ENCODE results near the gene CPA4. TPM values are rescaled to one million over a fixed set of nuclear protein-coding genes. Genes with fewer than 3 reads are reported as not detected.
"Not testable (repeated sequence)": the region's sequence is repeated elsewhere in the genome, so short reads cannot be mapped to it uniquely, and the experiment has no call there.

The CPA4 gene
- total RNA-seq, 1 donor from 2014 or later = 27.7 TPM

DNA sequence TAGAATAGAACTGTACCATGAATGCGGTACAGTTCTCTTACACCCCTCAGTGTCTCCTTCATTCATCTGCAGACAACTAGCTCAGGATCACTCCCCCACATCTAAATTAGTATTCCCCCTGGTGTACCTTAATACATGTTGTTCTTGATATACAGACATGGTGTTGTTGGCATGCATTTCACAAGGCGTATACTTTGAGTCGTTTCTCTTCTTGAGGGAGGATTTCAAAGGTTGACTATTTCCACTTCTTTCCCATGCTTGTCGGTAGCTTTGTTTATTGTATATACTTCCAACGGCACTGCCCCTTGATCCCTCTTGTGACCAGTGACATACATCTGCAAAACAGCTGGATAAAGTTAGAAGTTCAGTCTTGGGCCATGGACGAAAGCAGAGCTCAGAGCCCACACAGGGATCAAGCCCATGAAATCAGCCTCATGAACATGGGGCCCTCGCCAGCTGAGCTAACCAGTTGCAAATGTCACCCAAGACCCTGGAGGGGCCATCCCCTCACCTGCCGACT, 8.6 kb downstream of the CPA4 start:
- DNase-seq (ENCODE audit: extremely low read depth, low read depth, low spot score) = no peak

DNA sequence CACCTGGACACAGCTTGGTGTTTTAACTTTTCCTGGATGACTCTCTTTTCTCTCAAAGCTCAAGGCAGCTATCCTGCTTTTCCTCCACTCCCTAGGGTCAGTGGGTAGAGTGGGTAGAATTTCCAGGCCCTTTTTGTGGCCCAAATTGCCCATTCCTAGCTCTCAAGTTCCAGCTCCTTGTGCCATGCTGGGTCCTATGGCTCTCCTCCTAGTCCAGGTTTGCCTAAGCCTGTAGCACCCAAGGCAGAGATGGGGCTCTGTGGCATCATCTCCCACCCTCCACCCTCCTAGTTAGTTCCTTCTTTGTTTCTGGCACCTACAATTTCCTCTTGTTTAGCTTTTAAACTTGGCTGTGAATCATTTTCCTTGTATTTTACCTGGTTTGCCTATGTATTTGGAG, 9.7 kb downstream of the CPA4 start:
- no peak for DNase-seq (ENCODE audit: extremely low read depth, low read depth, low spot score)

DNA sequence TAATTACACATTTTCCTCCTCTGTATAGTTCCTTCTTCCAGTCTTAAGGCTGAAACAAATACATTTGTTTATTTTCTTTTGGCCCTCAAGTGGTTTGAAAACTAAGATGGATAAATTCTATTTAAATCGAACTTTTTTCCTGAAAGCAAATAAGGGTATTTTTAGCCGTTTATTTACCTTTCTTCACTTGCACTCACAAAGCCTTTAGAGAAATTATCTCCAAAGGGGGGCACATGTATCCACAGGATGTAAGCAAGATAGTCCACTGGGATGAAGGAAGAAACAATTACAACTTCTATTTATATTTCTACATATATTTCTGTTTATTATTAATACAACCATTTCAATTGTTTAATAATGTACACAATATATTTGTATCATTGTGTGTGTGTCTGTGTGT, 10.2 kb downstream of the CPA4 start:
- no peak for DNase-seq (ENCODE audit: extremely low read depth, low read depth, low spot score)

DNA sequence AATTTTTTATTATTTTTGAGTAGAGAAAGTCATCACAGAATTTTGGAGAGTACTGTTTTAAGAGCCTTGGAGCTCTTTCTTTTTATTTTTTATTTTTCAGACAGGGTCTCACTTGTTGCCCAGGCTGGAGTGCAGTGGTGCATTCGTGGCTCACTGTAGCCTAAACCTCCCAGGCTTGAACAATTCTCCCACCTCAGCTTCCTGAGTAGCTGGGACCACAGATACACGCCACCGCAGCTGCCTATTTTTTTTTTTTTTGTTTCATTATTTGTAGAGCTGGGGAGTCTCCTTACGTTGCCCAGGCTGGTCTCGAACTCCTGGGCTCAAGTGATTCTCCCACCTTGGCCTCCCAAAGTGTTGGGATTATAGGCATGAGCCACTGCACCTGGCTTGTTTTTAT, 10.6 kb downstream of the CPA4 start:
- no peak for DNase-seq (ENCODE audit: extremely low read depth, low read depth, low spot score)

DNA sequence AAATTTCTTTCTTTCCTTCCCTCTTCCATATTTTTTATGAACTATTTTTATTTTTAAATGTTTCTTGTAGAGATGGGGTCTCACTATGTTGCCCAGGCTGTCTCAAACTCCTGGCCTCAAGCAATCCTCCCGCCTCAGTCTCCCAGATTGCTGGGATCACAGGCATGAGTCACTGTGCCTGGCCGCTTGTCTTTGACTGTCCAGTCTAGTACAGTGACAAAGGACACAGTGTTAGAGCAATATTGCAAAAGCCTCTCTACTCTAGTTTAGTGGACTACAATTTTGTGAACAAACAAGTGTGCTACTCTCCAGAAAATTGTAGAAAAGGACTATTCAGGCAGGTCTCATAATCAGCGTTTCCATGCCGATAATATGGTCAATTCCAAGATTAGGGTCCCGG, 11.0 kb downstream of the CPA4 start:
- DNase-seq (ENCODE audit: extremely low read depth, low read depth, low spot score) = no peak

DNA sequence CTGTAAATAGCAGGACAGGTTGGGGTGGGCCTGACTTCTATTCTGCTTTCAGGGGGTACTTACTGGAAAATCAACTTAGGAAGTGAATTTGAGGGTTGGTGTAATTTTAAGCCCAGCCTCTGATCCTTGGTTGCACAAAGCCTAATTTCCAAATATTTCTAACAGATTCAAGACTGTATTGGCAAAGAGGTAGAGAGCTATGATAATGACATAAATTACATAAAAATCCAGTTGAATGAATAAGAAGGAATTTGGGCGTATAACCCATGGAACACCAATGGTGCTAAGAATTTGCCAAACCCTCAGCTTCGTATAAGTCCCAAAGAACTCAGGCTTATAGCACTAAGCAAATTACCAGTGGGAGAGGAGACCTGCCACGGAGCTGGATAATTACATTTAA, 11.9 kb downstream of the CPA4 start:
- no peak for DNase-seq (ENCODE audit: extremely low read depth, low read depth, low spot score)

DNA sequence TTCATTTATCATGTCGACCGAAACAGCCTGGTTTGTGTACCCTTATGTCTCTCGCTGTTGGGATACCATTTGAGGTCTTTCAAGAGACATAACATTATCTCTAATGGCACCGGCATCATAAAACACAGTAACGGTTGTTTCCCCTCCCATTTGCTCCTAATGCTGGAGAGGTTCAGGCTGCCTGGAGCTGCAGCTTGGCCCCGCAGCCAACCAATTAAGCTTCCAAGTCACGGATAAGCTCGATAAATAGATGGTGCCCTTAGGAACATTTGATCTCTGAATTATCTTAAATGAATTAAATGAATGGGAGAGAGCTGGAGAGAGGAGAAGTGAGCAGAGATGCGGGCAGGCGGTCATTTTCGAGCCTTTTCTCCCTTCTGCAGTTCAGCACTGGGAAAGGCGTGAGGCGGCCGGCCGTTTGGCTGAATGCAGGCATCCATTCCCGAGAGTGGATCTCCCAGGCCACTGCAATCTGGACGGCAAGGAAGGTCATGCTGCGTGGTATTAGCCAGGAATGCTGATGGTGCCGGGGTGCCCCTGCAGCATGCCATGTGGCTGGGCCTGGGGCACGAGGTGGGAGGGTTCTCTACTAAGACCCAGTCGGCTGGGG, 12.6 kb downstream of the CPA4 start:
- DNase-seq (ENCODE audit: extremely low read depth, low read depth, low spot score) = no peak

DNA sequence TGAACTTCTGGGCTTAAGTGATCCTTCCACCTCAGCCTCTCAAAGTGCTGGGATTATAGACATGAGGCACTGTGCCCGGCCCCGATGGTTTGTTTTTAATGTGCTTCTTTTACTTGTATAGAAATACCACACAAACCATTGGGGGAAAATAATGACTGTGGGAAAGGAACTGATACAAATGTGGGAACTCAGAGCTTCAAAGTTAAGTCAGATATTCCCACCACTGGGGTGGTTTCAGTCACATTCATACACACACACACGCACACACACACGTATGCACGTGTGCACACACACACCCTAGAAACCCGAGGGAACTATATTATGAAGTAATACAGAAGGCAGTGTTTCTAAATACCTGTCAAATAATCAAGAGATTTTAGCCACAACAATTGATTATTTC, 17.0 kb downstream of the CPA4 start:
- DNase-seq (ENCODE audit: extremely low read depth, low read depth, low spot score) = no peak

DNA sequence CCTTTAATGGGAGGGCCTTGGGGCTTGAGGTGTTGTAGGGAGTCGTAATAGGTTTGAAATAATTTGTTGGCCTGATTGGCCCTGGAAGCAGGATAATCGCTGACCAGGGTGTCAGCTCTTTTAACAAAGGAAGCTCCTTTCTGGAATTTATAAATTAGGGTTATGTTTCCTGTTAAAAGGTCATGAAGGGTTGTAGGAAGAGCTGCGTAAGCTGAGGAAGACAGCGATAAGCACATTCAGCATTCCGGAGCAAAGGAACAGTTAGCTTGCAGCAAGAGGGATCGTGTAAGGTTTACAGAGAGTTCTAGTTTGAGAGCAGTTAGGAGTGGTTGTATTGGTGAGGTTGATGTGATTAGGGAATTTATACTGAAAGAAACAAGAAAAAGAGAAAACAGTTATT, 21.3 kb downstream of the CPA4 start:
- DNase-seq (ENCODE audit: extremely low read depth, low read depth, low spot score) = no peak

DNA sequence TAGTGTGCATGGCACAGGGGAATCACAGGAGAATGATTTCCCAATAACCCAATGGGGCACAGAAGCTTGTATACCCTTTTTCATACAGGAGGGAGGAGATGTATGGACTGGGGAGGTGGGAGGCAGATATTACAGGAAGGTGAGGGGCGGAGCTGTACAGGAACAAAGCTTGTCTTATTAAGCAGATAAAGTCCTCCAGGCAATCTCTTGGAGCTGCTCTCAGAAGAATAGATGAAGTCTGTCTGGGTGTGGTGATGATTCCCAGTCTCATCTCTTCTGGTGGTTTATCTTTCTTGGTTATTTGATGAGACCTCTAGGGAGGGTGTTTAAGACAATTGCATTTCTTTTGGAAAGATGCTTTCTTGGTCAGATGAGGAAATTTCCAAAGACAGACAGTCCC, 26.6 kb downstream of the CPA4 start:
- no peak for DNase-seq (ENCODE audit: extremely low read depth, low read depth, low spot score)

DNA sequence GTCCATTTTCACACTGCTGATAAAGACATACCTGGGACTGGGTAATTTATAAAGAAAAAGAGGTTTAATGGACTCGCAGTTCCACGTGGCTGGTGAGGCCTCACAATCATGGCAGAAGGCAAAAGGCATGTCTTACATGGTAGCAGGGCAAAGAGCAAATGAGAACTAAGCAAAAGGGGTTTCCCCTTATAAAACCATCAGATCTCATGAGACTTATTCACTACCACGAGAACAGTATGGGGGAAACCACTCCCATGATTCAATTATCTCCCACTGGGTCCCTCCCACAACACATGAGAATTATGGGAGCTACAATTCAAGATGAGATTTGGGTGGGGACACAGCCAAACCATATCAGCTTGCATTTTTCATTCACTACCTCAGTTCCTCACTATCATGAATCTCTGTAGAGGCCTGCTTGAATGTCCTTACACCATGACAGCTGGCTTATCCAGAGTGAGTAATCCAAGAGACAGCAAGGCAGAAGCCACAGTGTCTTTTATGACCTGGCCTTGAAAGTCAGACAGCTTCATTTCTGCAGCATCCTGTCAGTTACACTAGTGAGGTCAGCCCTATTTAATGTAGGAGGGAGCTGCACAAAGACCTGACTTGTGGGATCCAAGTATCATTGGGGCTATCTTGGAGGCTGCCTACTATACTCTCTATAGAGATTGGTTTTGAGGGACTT, 28.7 kb downstream of the CPA4 start:
- not testable (repeated sequence) for DNase-seq (ENCODE audit: extremely low read depth, low read depth, low spot score)

DNA sequence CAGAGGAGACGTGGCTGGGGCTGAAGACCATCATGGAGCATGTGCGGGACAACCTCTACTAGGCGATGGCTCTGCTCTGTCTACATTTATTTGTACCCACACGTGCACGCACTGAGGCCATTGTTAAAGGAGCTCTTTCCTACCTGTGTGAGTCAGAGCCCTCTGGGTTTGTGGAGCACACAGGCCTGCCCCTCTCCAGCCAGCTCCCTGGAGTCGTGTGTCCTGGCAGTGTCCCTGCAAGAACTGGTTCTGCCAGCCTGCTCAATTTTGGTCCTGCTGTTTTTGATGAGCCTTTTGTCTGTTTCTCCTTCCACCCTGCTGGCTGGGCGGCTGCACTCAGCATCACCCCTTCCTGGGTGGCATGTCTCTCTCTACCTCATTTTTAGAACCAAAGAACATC, 29.7 kb downstream of the CPA4 start:
- no peak for DNase-seq (ENCODE audit: extremely low read depth, low read depth, low spot score)

DNA sequence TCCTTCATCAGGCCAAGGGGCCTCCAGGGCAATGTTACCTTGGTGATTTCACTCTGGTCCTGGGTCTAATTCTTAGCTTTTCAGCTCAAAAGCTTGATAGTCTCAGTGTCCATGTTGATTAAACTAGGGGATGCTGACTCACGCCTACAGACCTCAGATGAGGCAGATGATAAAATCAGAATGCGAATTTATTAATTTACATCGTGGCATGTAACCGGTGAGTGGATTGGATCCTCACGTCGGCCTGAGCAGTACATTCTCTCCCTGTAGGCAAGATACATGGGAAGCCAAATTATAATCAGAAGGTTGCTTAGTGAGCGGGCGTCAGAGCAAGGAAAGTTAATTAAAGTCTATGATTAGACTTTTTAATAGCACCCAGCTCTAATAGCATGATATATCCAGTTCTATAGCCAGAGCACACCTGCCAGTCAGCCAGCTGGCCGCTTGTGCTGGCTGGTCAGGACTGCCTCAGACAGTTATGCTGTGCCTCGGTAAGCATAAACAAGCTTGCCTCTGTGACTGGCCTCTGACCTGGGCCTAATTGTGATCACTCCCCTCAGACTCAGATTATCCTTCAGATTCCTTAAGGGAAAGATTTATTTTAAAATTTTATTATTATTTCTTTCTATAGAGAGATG, 31.5 kb downstream of the CPA4 start:
- no peak for DNase-seq (ENCODE audit: extremely low read depth, low read depth, low spot score)

DNA sequence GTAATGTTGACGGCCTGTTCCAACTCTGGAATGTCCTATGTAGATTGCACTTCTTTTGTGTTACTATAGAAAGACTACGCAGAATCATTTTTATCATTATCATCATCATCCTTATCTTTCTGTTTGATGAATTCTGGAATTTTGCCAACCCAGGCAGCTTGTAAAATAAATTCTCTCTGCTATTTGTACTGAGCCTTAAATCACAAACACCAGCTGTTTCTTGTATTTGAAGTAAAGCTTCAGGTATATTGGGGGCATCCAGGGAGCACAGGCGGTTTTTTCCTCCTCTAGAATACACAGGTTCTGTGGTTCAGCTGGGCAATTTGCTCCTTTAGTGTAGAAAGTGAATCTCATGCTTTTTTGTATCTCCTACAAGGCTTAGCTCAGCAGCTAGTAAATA, 36.7 kb downstream of the CPA4 start:
- no peak for DNase-seq (ENCODE audit: extremely low read depth, low read depth, low spot score)

DNA sequence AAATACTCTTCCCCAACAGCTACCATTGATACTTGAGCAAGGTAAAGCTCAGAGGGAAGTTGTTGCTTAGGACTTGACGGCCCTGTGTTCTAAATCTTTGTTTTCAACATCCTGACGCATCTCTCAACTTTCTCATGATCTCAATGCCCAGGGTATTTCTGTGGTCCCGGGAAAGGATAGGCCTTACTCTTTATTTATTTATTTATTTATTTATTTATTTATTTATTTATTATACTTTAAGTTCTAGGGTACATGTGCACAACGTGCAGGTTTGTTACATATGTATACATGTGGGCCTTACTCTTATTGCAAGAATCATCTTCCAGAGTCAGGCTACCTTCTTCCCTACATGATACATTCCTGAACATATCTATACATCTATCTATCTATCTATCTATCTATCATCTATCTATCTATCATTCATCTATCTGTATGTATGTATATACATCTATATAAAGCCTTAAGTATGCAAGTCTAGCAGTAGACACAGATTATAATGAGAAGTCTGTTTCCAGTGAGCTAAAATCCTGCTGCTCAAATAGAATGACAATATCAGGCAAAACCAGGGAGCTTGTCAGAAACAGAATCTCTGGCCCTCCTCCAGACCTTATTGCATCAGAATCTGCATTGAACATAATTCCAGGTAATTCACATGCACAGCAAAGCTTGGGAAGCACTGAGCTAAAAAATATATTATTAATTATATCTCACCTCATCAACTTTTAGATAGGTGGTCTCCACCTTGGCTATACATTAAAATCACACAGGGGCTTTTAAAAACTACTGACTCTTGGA, 39.5 kb downstream of the CPA4 start:
- DNase-seq (ENCODE audit: extremely low read depth, low read depth, low spot score) = no peak

DNA sequence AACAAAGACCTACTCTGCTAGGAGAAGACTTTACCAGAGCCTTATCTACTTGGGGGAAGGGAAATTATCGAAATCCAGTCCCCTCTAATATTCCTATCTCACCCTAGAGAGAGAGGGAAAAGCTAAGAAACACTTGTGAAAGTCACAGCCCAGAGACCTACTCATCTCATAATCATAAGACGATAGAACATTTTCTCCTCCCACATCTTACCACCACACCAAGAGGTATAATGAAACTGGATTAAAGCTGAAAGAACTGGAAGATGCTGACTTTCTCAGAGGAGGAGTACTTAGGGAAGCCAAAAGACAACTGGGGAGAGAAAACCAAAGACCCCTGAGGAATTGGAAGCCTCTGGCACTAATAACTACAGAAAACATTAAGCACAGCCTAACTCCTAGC, 40.9 kb downstream of the CPA4 start:
- DNase-seq (ENCODE audit: extremely low read depth, low read depth, low spot score) = no peak

DNA sequence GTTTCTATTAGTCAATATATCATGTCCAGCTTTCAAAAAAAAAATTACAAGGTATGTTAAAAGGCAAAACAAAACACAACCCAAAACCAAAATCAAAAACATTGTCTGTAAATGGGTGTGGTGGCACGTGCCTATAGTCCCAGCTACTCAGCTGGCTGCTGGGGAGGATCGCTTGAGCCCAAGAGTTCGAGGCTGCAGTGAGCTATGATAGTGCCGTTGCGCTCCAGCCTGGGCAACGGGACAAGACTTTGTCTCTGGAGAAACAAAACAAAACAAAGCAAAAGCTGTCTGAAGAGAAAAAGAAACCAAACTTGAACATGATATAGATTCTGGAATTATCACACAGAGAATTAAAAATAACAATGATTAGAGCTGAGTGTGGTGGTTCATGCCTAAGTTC, 41.3 kb downstream of the CPA4 start:
- DNase-seq (ENCODE audit: extremely low read depth, low read depth, low spot score) = no peak

DNA sequence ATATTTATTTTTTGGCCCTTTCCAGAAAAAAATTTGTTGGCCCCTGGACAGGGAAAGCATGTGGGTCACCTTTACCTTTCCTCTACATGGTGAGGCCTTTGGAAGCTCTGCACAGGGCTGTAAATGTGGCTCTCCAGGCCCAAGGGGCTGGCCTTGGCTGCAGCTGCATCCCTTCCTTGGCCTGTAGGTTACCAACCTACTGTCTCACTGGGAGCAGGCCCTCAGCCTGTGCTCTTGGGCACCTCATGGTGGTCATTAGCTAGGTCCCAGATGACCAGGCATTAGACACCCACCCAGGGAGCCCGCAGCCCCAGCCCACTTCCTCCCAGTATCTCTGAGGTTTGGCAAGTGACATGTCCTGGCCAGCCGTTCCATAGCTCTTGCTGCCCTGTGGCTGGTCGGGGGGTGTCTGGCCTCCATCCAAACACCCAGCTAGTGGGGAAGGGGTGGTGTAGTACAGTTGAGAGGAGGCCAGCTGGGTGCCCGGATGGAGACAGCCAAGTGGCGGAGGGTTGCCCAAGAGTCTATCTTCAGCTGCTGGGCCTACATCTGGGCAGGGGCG, 44.5 kb downstream of the CPA4 start:
- no peak for DNase-seq (ENCODE audit: extremely low read depth, low read depth, low spot score)

DNA sequence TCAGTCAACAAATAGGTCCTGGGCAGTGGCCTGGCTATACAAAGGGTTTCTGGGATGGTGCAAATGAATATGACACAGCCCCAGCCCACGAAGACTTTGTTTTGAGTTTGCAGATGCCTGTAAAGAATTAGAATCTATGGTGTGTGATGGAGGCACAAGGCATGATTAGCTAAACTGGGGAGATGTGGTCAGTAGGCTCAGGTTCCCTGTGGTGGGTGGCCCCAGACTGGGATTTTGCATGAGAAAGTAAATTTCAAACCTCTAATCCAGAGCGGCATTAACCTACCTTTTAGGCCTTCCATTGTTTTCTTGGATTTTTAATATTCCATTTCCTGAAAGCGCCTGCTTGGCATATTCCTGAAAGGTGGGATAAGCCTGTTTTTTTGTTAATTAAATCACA, 45.3 kb downstream of the CPA4 start:
- DNase-seq (ENCODE audit: extremely low read depth, low read depth, low spot score) = no peak

DNA sequence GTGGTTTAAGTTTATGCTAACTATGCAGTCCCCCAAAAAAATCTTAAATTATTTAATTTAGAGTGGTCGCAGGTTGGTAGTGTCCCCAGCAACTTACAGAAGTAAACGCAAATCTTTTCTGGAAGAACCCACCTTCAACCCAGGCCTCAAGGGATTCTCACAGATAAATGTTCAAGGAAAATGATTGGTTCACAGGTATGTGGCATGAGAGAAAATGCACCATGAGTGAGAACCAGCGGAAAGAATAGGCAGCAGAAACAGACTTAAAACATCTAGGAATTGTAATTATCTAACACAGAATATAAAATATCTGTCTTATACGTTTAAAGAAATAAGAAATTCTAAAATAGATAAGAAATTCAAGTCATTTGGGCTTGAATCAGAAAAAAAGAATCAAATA, 48.9 kb downstream of the CPA4 start:
- DNase-seq (ENCODE audit: extremely low read depth, low read depth, low spot score) = no peak

DNA sequence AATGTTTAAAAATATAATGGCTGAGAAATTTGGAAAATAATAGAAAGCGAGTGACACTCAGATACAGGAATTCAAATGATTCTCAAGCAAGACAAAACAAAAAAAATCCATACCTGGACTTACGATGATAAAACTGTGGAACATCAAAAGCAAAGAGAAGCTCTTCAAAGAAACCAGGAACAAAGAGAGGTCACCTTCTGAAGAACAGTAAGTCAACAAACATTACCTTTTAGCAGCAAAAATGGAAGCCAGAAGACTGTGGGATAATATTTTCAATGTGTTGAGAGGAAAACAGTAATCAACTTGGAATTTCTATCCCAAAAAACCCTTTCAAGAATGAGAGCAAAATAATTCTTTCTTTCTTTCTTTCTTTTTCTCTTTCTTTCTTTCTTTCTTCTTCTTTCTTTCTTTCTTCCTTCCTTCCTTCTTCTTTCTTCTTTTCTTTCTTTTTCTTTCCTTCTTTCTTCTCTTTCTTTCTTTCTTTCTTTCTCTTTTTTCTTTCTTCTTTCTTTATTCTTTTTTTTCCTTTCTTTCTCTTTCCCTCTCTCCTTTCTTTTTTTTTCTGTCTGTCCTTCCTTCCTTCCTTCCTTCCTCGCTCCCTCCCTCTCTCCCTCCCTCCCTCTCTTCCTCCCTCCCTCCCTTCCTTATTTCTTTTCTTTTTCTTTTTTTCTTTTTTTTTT, 49.9 kb downstream of the CPA4 start:
- DNase-seq (ENCODE audit: extremely low read depth, low read depth, low spot score) = no peak
